Activated naive CD8-positive, alpha-beta T cell (primary cell): ENCODE results near the gene TMEM106A.
"Not testable (repeated sequence)": the region's sequence is repeated elsewhere in the genome, so short reads cannot be mapped to it uniquely, and the experiment has no call there.

Experiments
- H3K27ac Mint-ChIP-seq: one replicate; pipeline ENCODE4 v1.8.0; 2021; ENCODE audit warnings: mixed read lengths
- H3K27me3 Mint-ChIP-seq: one replicate; pipeline ENCODE4 v1.8.0; 2021; ENCODE audit warnings: mixed read lengths
- H3K36me3 Mint-ChIP-seq: one replicate; pipeline ENCODE4 v1.8.0; 2021; ENCODE audit warnings: mixed read lengths
- H3K4me1 Mint-ChIP-seq: one replicate; pipeline ENCODE4 v1.8.0; 2021; ENCODE audit warnings: low read depth, mixed read lengths
- H3K4me3 Mint-ChIP-seq: one replicate; pipeline ENCODE4 v1.8.0; 2021; ENCODE audit warnings: mild to moderate bottlenecking, mixed read lengths
- H3K9me3 Mint-ChIP-seq: one replicate; pipeline ENCODE4 v1.8.0; 2021; ENCODE audit warnings: low read depth, mixed read lengths

TMEM106A gene

DNA sequence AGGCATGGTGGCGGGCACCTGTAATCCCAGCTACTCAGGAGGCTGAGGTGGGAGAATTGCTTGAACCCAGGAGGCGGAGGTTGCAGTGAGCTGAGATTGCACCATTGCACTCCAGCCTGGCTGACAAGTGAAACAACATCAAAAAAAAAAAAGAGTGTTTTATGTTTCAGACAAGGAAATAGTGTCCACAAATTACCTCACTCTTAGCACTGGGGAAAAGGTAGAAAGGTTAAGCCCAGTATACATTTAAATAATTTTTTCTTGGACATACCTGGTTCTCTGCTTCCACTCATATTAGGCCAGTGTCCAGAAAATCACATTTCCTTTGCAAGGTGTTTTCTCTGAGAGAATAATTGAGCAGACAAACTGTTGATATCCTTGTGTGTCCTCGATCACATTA, 8.7 kb upstream of the TMEM106A start:
- not testable (repeated sequence) for H3K4me1 Mint-ChIP-seq, H3K27me3 Mint-ChIP-seq, H3K4me3 Mint-ChIP-seq, H3K9me3 Mint-ChIP-seq, H3K27ac Mint-ChIP-seq, H3K36me3 Mint-ChIP-seq

DNA sequence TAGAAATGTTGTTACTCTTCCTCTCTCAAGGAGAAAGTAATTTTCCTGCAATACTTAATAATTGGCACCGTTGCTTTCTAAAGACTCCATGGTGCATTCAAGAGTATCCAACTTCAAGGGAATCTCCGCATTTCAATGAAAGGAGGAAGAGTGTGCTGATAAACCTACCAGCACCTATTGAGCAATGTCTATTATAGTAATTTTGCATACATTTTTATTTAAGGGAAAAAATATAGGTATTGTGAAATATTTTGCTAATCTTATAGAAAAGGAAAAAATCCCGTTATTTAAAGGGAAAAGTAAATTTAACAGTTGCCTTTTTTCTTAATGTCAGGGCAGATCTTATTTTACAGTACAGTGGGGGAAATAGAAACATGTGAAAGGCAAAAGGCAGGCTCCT, 1.1 kb upstream of the TMEM106A start:
- Mint-ChIP-seq H3K4me3 (peak overlapping the region; percentile 96), H3K27me3 (no peaks in the 10 kb centered on the region), H3K4me1 (peaks cover 33% of the 10 kb centered on the region), H3K36me3 (peaks cover 4% of the 10 kb centered on the region), H3K27ac (peak overlapping the region; percentile 96), H3K9me3 (no peaks in the 10 kb centered on the region)

DNA sequence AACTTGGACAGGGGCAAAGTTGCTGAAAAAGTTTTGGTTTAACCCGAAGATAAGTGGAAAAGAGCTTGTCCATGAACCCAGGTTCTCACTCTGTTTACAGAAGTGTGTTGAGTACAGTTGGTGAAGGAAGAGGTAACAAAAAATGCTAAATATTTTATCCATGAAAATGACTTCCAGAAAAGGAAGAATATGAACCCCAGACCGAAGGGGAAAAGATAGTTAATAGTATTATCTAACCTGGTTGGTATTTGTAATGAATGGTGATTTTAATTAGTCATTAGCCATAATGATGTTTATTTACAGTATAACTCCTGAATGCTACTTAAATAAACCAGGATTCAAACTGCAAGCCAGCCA, 574 bp upstream of the TMEM106A start:
- Mint-ChIP-seq H3K4me3 (peak overlapping the region; percentile 96), H3K27ac (peak overlapping the region; percentile 96), H3K4me1 (peaks cover 36% of the 10 kb centered on the region), H3K27me3 (no peaks in the 10 kb centered on the region), H3K36me3 (peaks cover 3% of the 10 kb centered on the region), H3K9me3 (no peaks in the 10 kb centered on the region)

DNA sequence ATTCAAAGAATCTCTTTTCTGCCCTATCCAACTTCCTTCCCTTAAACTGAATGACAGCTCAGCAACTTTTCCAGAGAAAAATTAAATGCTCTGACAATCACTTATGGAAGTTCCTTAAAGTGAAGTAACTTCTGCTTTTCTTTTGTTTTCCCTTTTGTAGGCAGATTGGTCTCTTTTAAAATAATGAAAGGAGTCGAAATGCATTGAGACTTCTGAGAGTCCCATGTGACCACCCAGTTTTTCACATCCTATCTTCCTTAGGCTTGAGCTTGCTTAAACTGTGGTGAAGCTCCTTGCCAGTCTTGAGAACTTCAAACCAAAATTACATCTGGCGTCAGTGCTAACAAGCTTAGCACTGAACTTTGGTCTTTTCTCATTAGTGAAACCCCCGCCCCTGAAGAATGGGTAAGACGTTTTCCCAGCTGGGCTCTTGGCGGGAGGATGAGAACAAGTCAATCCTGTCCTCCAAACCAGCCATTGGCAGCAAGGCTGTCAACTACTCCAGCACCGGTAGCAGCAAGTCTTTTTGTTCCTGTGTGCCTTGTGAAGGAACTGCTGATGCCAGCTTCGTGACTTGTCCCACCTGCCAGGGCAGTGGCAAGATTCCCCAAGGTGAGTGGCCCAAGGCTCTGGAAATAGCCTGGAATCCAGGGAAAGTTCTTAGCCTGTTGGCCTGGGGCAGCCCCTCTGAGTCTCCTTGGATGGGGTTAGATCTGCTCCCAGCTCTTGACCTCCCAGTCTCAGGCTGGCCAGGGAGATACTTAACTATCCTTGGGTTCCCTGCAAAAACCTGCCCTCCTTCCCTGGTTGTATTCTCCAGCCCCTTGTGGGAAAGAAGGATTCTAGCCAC, 1.2 kb downstream of the TMEM106A start:
- Mint-ChIP-seq H3K4me1 (peaks cover 50% of the 10 kb centered on the region), H3K4me3 (peak overlapping the region; percentile 96), H3K27me3 (no peaks in the 10 kb centered on the region), H3K9me3 (no peaks in the 10 kb centered on the region), H3K27ac (peak overlapping the region; percentile 96), H3K36me3 (peaks cover 2% of the 10 kb centered on the region)

DNA sequence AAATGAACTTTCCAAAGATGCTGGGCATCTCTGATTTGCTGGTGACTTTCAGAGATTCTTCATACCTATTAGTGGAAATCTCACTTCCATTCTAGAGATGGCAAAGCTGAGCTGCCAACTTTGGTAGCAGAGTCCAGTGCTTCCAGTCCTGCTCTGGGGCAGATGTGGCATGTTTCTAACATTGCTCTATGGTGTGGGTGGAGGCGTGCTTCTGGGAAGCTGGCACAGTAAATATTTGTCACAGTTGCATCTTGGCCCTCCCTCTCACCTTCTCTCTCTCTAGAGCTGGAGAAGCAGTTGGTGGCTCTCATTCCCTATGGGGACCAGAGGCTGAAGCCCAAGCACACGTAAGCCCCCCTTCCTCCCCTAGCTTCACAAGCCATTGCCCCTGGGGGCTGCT, 1.9 kb downstream of the TMEM106A start:
- Mint-ChIP-seq H3K4me1 (peaks cover 57% of the 10 kb centered on the region), H3K27ac (peak overlapping the region; percentile 16), H3K9me3 (no peaks in the 10 kb centered on the region), H3K4me3 (peak overlapping the region; percentile 96), H3K36me3 (peaks cover 2% of the 10 kb centered on the region), H3K27me3 (no peaks in the 10 kb centered on the region)

DNA sequence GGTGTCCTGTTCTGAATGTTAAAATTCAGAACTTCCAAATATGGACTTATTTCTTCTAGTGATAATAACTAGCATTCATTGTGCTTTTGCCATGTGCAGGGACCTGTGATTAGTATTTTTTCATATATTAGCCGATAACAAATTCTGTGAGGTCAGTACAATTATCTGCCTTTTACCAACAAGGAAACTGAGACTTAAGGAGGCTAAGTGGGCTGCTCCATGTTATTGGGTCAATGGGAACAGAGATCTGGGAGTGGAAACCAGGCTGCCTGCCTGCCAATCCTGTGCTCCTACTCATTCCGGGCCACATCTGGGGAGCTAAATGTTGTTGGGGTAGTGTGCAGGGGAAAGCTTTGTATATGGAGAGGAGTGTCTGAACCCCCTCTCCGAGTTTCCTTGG, 3.7 kb downstream of the TMEM106A start:
- no peak overlapping the region for H3K4me3 Mint-ChIP-seq
- H3K4me1 Mint-ChIP-seq, result peaks cover 63% of the 10 kb centered on the region
- no peaks in the 10 kb centered on the region for H3K9me3 Mint-ChIP-seq
- H3K27me3 Mint-ChIP-seq, result no peaks in the 10 kb centered on the region
- H3K27ac Mint-ChIP-seq, result no peak overlapping the region
- peaks cover 4% of the 10 kb centered on the region for H3K36me3 Mint-ChIP-seq

DNA sequence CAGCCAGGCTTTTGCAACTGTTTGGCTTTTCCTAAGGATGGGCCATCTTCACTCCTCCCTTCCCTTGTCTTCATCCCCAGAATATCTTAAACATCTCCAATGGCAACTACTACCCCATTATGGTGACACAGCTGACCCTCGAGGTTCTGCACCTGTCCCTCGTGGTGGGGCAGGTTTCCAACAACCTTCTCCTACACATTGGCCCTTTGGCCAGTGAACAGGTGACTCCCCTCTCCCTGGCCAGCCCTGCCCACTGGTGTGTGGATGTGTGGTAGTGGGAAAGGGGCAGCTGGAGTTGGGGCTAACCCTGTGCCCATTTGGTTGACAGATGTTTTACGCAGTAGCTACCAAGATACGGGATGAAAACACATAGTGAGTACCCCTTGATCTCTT, 4.7 kb downstream of the TMEM106A start:
- Mint-ChIP-seq H3K9me3 (no peaks in the 10 kb centered on the region), H3K4me1 (peaks cover 54% of the 10 kb centered on the region), H3K27me3 (no peaks in the 10 kb centered on the region), H3K36me3 (peaks cover 2% of the 10 kb centered on the region), H3K27ac (no peak overlapping the region), H3K4me3 (no peak overlapping the region)

DNA sequence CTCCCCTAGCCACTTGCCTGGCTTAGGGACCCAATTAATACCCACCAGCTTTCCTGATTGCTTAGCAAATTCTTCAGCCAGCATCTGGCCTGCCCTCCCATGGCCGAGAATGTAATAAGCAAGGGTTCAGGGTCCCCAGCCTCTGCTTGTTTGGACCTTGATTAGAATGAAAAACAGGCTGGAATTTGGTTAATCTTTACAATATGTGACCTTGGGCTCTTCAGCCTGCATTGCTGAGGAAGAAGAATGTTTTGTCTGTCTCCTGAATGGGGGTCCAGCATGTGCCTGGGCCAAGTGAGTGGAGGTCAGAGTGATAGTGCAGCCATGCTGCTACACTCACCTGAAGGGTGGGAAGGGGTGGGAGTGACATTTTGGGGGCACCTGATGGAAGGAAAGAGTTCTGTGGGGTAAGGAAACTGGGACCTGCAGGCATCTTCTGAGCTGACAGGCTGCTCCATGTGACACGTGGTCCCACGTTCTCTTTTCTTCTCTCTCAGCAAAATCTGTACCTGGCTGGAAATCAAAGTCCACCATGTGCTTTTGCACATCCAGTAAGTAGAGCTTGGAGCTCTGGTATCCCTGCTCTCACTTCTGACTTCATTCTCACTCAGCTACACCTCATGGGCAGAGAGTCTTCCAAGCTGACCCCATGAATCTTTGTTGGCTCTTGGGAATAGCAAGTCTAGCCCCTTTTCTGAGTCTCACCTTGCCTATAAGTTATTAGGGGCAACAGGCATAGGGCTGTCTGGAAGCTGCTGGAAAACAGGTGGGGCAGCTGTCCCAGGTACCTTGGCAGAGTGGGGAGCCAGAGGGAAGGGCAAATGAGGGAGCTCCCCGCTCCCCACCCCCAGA, 5.3 kb downstream of the TMEM106A start:
- Mint-ChIP-seq H3K27me3 (no peaks in the 10 kb centered on the region), H3K4me1 (peaks cover 53% of the 10 kb centered on the region), H3K36me3 (peaks cover 2% of the 10 kb centered on the region), H3K27ac (peak overlapping the region; percentile 83), H3K9me3 (no peaks in the 10 kb centered on the region), H3K4me3 (no peak overlapping the region)

DNA sequence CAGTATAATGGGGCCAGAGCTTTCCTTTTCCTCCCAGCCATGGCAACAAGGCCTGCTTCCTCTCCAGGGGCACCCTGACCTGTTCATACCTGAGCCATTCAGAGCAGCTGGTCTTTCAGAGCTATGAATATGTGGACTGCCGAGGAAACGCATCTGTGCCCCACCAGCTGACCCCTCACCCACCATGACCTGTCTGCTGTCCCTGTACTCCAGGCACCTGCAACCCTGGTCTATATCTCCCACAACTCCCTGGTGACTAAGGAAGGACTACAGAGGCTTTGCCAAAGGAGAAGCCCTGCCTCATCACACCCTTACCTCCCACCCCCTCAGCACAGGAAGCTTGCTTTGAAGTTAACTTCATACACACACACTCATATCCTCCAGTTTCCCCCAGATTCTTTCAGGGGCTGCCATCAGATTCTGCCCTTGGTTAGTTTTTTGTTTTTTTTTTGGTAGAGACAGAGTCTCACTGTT, 6.0 kb downstream of the TMEM106A start:
- Mint-ChIP-seq H3K4me3 (peak overlapping the region; percentile 79), H3K27ac (peak overlapping the region; percentile 83), H3K9me3 (no peaks in the 10 kb centered on the region), H3K27me3 (no peaks in the 10 kb centered on the region), H3K4me1 (peaks cover 47% of the 10 kb centered on the region), H3K36me3 (peaks cover 2% of the 10 kb centered on the region)

DNA sequence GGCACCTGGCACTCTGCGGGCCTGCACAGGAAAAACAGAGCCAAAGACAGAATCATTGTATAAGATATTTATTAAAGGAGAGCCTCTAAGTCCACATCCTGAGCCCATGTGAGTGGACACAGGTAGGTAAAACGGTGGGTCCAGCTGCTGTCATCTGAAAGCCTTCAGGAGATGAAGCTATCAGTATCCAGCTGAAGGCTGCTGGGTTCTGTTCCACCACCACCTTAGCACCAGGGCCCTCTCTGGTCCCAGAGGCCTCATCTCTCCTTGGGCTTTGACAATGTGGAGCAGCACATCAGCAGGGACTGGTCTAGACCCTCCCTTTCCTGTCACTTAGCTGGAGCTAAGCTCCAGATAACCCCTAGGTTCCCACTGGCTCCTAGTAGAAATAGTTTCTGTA, 7.3 kb downstream of the TMEM106A start:
- Mint-ChIP-seq H3K4me3 (no peak overlapping the region), H3K27ac (peak overlapping the region; percentile 50), H3K36me3 (peaks cover 5% of the 10 kb centered on the region), H3K4me1 (peaks cover 33% of the 10 kb centered on the region), H3K9me3 (no peaks in the 10 kb centered on the region), H3K27me3 (no peaks in the 10 kb centered on the region)

DNA sequence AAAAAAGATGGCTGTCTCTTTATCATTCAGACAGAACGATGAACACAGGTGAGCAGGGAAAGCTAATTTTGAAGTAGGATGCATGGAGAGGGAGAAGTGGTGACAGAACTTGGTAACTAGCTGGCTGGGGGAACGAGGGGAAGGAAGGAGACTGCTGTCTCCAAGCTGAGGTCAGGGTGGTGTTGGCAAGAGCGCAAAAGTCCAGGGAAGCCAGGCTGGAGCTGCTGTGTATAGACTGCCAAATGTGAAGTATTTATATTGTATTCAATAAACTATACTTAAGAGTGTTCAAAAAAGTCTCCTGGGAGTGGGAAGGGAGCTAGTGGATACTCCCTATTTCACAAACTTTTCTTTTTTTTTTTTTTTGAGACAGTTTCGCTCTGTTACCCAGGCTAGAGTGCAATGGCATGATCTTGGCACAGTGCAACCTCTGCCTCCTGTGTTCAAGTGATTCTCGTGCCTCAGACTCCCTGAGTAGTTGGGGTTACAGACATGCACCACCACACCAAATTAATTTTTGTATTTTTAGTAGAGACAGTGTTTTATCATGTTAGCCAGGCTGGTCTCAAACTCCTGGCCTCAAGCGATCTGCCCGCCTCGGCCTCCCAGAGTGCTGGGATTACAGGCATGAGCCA, 8.2 kb downstream of the TMEM106A start:
- Mint-ChIP-seq H3K4me1 (peaks cover 32% of the 10 kb centered on the region), H3K27me3 (no peaks in the 10 kb centered on the region), H3K27ac (peak overlapping the region; percentile 64), H3K4me3 (no peak overlapping the region), H3K9me3 (no peaks in the 10 kb centered on the region), H3K36me3 (peaks cover 7% of the 10 kb centered on the region)

DNA sequence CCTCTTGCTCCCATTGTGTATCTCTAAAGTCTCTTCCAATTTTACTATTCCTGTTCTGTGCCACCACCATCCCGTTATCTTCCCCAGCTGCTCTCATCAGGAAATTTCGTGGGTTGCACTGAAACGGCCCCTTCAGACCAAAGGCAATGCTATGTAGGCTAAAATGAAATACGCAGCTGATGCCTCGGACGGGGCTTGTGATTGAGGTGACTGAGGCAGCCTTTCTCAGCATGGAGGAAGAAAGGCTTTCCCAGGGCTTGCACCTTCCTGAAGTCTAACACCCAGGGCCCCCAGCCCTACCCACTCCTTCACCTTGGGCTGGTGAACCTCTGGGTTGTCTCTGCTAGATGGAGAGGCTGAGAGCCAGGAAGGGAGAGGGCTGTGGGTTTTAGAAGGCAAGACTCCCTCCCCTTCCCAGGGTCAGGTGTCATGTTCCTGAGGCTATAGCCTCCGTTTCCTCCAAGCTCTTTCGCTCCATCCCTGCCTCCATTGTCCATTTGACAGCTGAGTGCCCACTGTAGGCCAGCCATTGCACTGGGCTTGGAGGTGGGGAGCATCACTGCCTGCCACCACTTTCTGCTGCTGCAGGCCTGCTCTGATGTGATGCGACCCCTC, 8.9 kb downstream of the TMEM106A start:
- H3K4me3 Mint-ChIP-seq, result no peak overlapping the region
- H3K36me3 Mint-ChIP-seq, result peaks cover 7% of the 10 kb centered on the region
- no peaks in the 10 kb centered on the region for H3K9me3 Mint-ChIP-seq
- H3K27me3 Mint-ChIP-seq, result no peaks in the 10 kb centered on the region
- H3K27ac Mint-ChIP-seq, result no peak overlapping the region
- peaks cover 31% of the 10 kb centered on the region for H3K4me1 Mint-ChIP-seq

DNA sequence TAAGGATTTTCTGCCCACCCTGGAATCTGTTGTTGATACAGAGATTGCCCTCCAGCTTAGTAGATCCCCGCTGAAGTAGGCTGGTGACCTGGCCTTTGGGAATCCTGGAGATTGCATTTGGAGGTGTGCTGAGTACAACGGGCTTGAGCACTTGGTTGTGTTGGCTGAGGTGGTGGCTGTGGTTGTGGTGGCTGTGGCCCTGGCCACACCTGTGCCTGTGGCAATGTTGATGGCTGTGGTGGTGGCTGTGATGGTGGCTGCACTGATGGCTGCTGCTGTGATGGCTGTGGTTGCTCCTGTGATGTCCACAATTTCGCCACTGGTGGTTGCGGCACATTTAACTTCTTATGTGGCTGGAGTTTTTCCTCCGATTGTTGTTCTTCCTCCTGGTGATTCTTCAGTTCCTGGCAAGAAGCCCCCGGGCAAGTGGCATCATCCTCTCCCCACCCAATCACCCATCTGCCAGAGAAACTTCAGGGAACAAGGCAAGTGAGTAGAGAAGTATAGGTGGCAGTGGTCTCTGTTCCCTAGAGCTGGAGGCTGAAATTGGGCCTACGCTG, 12.6 kb downstream of the TMEM106A start:
- Mint-ChIP-seq H3K9me3 (no peaks in the 10 kb centered on the region), H3K27ac (no peak overlapping the region), H3K27me3 (no peaks in the 10 kb centered on the region), H3K4me3 (no peak overlapping the region), H3K4me1 (peaks cover 2% of the 10 kb centered on the region), H3K36me3 (peaks cover 7% of the 10 kb centered on the region)

DNA sequence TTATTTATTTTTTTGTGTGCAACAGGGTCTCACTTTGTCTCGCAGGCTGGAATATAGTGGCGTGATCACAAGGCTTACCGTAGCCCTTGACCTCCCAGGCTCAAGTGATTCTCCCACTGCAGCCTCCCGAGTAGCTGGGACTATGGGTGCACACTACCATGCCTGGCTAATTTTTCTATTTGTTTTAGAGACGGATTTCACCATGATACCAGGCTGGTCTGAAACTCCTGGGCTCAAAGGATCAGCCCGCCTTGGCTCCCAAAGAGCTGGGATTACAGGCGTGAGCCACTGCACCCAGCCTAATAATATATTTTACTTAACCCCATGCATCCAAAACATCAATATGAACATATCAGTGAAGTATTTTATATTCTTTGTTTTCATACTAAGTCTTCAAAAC, 14.7 kb downstream of the TMEM106A start:
- peaks cover 5% of the 10 kb centered on the region for H3K36me3 Mint-ChIP-seq
- H3K4me1 Mint-ChIP-seq, result peaks cover under 1% of the 10 kb centered on the region
- H3K27ac Mint-ChIP-seq, result no peak overlapping the region

More for the DNA sequence above, 14.7 kb downstream of the TMEM106A start:
- no peaks in the 10 kb centered on the region for H3K9me3 Mint-ChIP-seq
- no peaks in the 10 kb centered on the region for H3K27me3 Mint-ChIP-seq
- H3K4me3 Mint-ChIP-seq, result no peak overlapping the region
